Right atrium auricular region (tissue), 2 donors: ENCODE data around the gene FAM3A. TPM values are rescaled to one million over a fixed set of nuclear protein-coding genes. Genes with fewer than 3 reads are reported as not detected.

Experiments used
- DNase-seq: peaks from one replicate; pipeline ENCODE4 v3.0.0-alpha.2; 2019; ENCODE audit warnings: low spot score
- H3K27ac ChIP-seq, 2 donors: fragments of 200-600 bp; sonication (generic); 1 replicate in 1 of 2; 2 replicates in 1 of 2; pipeline ENCODE4 v1.5.1; 2016 to 2019
- H3K27me3 ChIP-seq, 2 donors: fragments of 200-600 bp; sonication (generic); one replicate each; pipeline versions ENCODE4 v1.5.1 to v1.6.0; 2017 to 2019
- H3K36me3 ChIP-seq: fragments of 200-600 bp; sonication (generic); one replicate; pipeline ENCODE4 v1.5.1; 2016
- H3K4me1 ChIP-seq, 2 donors: fragments of 200-600 bp; sonication (generic); one replicate each; pipeline versions ENCODE4 v1.5.1 to v1.6.0; 2017 to 2019
- H3K4me3 ChIP-seq, 2 donors: fragments of 200-600 bp; sonication (generic); 1 replicate in 1 of 2; 2 replicates in 1 of 2; pipeline ENCODE4 v1.5.1; 2017 to 2019; ENCODE audit warnings: mild to moderate bottlenecking in 1 of 2, moderate library complexity in 1 of 2
- H3K9me3 ChIP-seq, 2 donors: fragments of 200-600 bp; sonication (generic); one replicate each; pipeline ENCODE4 v1.5.1; 2019
- CTCF ChIP-seq, 2 donors: fragments of 200-600 bp; sonication (generic); IDR thresholded peaks; one replicate each; pipeline ENCODE4 v1.5.1; 2019; ENCODE audit warnings: antibody characterized with exemption in 2 of 2
- total RNA-seq, 2 donors: library from RNA; depleted of rRNA; stranded (reverse); fragments of >200 nt; gene quantifications; one replicate each; pipeline ENCODE4 v1.1.0, GENCODE V29; 2016

Gene FAM3A
- total RNA-seq, 2 donors from 2014 or later, result 47.1 to 61.2 TPM

- Histone ChIP-seq H3K4me3 (no peak overlapping the region), H3K9me3 (no peaks in the 10 kb centered on the region), H3K27me3 (no peaks in the 10 kb centered on the region), H3K36me3 (peaks cover 18% of the 10 kb centered on the region), H3K27ac (no peak overlapping the region), H3K4me1 (peaks cover 0 to 5% of the 10 kb centered on the region in 2 donors)
- TF ChIP-seq CTCF (IDR thresholded peaks at IDR 0.05), result no peak
- DNase-seq, result no peak
Observed at GRCh38 chrX:154473683-154474082, 42.3 kb downstream of the FAM3A start.

- Histone ChIP-seq H3K9me3 (no peaks in the 10 kb centered on the region), H3K4me1 (peaks cover 0 to 2% of the 10 kb centered on the region in 2 donors), H3K4me3 (no peak overlapping the region), H3K36me3 (peaks cover 18% of the 10 kb centered on the region), H3K27me3 (no peaks in the 10 kb centered on the region), H3K27ac (no peak overlapping the region)
- no peak for TF ChIP-seq CTCF (IDR thresholded peaks at IDR 0.05)
- DNase-seq, result no peak
Observed at GRCh38 chrX:154472685-154473632, 43.1 kb downstream of the FAM3A start.

GRCh38 chrX:154471839-154472684 is 44.0 kb downstream of the FAM3A start:
- no peak for TF ChIP-seq CTCF (IDR thresholded peaks at IDR 0.05)
- DNase-seq, result no peak
- peaks cover 18% of the 10 kb centered on the region for H3K36me3 ChIP-seq
- no peak overlapping the region for H3K4me3 ChIP-seq
- no peaks in the 10 kb centered on the region for H3K9me3 ChIP-seq
- H3K4me1 ChIP-seq, result no peaks in the 10 kb centered on the region
- no peaks in the 10 kb centered on the region for H3K27me3 ChIP-seq
- no peak overlapping the region for H3K27ac ChIP-seq

- TF ChIP-seq CTCF (IDR thresholded peaks at IDR 0.05), result no peak
- no peak for DNase-seq
- no peak overlapping the region for H3K27ac ChIP-seq
- no peak overlapping the region for H3K4me3 ChIP-seq
- no peaks in the 10 kb centered on the region for H3K9me3 ChIP-seq
- H3K4me1 ChIP-seq, result no peaks in the 10 kb centered on the region
- peaks cover 18% of the 10 kb centered on the region for H3K36me3 ChIP-seq
- H3K27me3 ChIP-seq, result no peaks in the 10 kb centered on the region
Observed at GRCh38 chrX:154470914-154471568, 45.0 kb downstream of the FAM3A start.

- Histone ChIP-seq H3K36me3 (peaks cover 18% of the 10 kb centered on the region), H3K4me3 (no peak overlapping the region), H3K27ac (no peak overlapping the region), H3K9me3 (no peaks in the 10 kb centered on the region), H3K27me3 (no peaks in the 10 kb centered on the region), H3K4me1 (no peaks in the 10 kb centered on the region)
- DNase-seq, result no peak
- no peak for TF ChIP-seq CTCF (IDR thresholded peaks at IDR 0.05)
Observed at GRCh38 chrX:154470434-154470833, 45.6 kb downstream of the FAM3A start.
